Stimulated activated naive B cell treated with anti-CD40 and anti-IgM and Interleukin-4, amounts not matched to agents 10 μg/mL and 1 μg/mL and 100 μg/mL, for 72 hours (primary cell): ENCODE data around the gene LYPD6B.

Experiments
- ATAC-seq, 2 donors: fragments of 150-1000 bp; cut with Tn5 transposase; replicated peaks; 2 replicates each; pipeline ENCODE4 v1.10.0; 2021; ENCODE audit warnings: moderate library complexity in 1 of 2
- DNase-seq: peaks from one replicate; pipeline ENCODE4 v3.0.0; 2021
- H3K27ac Mint-ChIP-seq: one replicate; pipeline ENCODE4 v1.8.0; 2022; ENCODE audit warnings: mild to moderate bottlenecking, mixed read lengths
- H3K27me3 Mint-ChIP-seq, 2 donors: one replicate each; pipeline ENCODE4 v1.8.0; 2022; ENCODE audit warnings: mixed read lengths in 2 of 2
- H3K36me3 Mint-ChIP-seq, 2 donors: one replicate each; pipeline ENCODE4 v1.8.0; 2022; ENCODE audit warnings: mixed read lengths in 2 of 2, mild to moderate bottlenecking in 1 of 2
- H3K4me1 Mint-ChIP-seq, 2 donors: one replicate each; pipeline ENCODE4 v1.8.0; 2022; ENCODE audit warnings: mixed read lengths in 2 of 2, mild to moderate bottlenecking in 1 of 2
- H3K4me3 Mint-ChIP-seq, 2 donors: one replicate each; pipeline ENCODE4 v1.8.0; 2022; ENCODE audit warnings: mild to moderate bottlenecking in 2 of 2, mixed read lengths in 2 of 2, moderate library complexity in 1 of 2
- H3K9me3 Mint-ChIP-seq, 2 donors: one replicate each; pipeline ENCODE4 v1.8.0; 2022; ENCODE audit warnings: mixed read lengths in 2 of 2, mild to moderate bottlenecking in 1 of 2

The LYPD6B gene

DNA sequence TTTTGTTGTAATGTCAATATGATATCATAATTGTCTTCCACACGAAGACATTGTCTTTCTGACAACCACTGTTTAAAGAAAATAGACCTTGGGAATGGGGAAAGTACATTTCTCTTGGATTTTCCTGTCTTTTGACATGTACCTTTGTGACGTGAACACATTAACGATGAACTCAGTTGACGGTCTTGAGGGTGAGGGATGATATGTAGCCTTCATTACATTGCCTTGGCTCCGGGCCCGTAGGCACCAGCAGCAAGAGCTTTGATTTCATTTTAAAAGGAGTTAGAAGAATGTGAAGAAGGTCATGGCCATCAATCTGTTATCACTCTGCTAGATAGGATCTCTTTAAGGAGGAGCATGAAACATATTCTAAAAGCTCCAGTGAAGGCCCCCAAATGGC lies 80.9 kb downstream of the LYPD6B start:
- peaks cover 4 to 5% of the 10 kb centered on the region in 2 donors for H3K27me3 Mint-ChIP-seq
- no peaks in the 10 kb centered on the region for H3K4me1 Mint-ChIP-seq
- DNase-seq (no peak), ATAC-seq (no peak)
- peaks cover 0 to 1% of the 10 kb centered on the region in 2 donors for H3K36me3 Mint-ChIP-seq
- no peak overlapping the region for H3K4me3 Mint-ChIP-seq
- H3K9me3 Mint-ChIP-seq: peaks cover 2 to 7% of the 10 kb centered on the region in 2 donors
- H3K27ac Mint-ChIP-seq: no peak overlapping the region

DNA sequence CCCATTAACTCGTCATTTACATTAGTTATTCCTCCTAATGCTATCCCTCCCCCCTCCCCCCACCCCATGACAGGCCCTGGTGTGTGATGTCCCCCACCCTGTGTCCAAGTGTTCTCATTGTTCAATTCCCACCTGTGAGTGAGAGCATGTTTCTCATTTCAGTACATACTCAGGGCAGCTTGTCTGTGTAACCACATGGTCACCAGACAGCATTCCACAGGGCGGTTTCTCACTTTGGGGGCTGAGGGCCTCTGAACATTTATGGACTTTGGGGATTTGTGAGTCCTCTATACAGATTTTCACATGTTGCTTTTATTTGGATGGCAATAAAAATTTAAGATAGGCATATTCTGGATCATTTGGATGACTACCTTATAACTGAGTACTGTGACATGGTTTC lies 84.0 kb downstream of the LYPD6B start:
- no peak overlapping the region for H3K27ac Mint-ChIP-seq
- no peak for ATAC-seq
- H3K27me3 Mint-ChIP-seq: peaks cover 7 to 21% of the 10 kb centered on the region in 2 donors
- peaks cover 0 to 1% of the 10 kb centered on the region in 2 donors for H3K36me3 Mint-ChIP-seq
- DNase-seq: no peak
- no peaks in the 10 kb centered on the region for H3K9me3 Mint-ChIP-seq
- H3K4me3 Mint-ChIP-seq: no peak overlapping the region
- H3K4me1 Mint-ChIP-seq: no peaks in the 10 kb centered on the region

DNA sequence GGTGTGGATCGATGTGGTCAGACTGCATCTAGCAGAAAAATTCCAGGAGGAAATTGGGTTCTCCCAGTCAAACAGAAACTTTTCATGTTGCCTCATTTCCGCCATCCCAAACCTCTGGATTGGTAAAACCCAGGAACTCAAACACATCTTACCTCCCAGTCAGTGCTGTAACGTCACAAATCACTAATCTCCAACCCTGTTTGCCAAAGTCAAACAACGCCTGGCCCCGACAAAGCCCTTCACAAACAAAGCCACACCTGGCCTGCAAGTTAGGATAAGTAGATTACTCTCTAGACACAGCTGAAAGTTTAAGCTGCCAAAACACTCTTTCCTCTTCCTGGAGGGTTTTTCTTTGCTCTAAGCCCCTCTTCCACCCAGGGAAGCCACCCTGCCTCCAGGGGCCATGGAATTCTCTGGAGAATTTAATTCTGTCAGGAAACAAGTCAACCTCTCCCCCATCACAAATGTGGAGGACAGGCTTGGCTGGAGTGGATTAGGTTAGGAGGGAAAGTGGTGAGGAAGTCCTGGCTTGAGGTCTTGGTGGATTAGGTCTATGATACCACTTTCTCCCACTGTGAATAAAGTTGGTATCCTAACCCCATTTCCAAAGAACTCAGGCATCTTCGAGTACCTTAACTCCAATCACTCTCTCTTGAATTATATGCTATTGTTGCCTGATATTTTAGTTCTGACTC lies 86.7 kb downstream of the LYPD6B start:
- ATAC-seq (no peak), DNase-seq (no peak)
- Mint-ChIP-seq H3K4me1 (peaks cover 0 to 6% of the 10 kb centered on the region in 2 donors), H3K36me3 (peaks cover 0 to 1% of the 10 kb centered on the region in 2 donors), H3K27me3 (peaks cover 15 to 32% of the 10 kb centered on the region in 2 donors), H3K9me3 (no peaks in the 10 kb centered on the region), H3K27ac (no peak overlapping the region), H3K4me3 (no peak overlapping the region)

DNA sequence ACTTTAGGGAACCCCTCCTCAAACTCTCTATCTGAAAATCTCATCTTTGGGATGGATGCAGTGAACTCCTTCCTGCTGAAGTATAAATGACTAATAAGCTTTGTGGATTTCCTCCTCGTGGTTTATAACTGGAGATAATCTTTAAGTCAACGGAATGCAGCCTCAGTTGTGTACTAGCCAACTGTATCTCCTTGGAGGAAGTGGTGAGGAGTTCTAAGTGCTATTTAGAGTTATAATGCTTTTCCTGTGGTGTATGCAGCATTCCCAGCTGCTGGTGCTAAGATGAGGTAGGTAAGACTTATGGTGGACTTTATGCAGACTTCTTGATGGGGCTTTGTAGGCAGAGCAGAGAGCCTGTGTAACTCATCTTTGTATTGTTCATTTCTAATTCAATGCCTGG lies 90.9 kb downstream of the LYPD6B start:
- Mint-ChIP-seq H3K9me3 (no peaks in the 10 kb centered on the region), H3K27me3 (peaks cover 15 to 33% of the 10 kb centered on the region in 2 donors), H3K4me1 (peaks cover 0 to 6% of the 10 kb centered on the region in 2 donors), H3K36me3 (no peaks in the 10 kb centered on the region), H3K4me3 (no peak overlapping the region), H3K27ac (no peak overlapping the region)
- ATAC-seq (no peak), DNase-seq (no peak)

DNA sequence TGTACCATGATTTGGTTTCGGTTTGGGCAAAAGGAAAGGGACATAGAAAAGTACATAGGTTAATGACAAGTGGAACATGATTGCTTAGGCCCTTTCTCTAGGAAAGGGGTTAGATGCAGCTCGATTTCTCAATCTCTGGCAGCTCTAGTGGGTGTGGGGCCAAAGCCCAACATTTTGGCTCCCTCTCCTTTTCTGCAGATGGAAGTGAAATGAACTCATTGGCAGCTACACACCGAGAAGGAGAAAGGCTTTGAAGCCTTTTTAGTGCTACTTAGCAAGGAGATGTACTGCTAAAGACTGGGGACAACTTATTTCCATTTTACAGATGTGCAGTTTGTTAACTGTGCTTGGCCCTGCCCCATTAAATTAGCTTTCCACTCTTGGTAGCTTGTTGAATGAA lies 93.8 kb downstream of the LYPD6B start:
- no peaks in the 10 kb centered on the region for H3K9me3 Mint-ChIP-seq
- ATAC-seq: no peak
- peaks cover 0 to 6% of the 10 kb centered on the region in 2 donors for H3K4me1 Mint-ChIP-seq
- no peak overlapping the region for H3K4me3 Mint-ChIP-seq
- no peak for DNase-seq
- peaks cover 14 to 18% of the 10 kb centered on the region in 2 donors for H3K27me3 Mint-ChIP-seq
- H3K27ac Mint-ChIP-seq: no peak overlapping the region
- H3K36me3 Mint-ChIP-seq: no peaks in the 10 kb centered on the region

DNA sequence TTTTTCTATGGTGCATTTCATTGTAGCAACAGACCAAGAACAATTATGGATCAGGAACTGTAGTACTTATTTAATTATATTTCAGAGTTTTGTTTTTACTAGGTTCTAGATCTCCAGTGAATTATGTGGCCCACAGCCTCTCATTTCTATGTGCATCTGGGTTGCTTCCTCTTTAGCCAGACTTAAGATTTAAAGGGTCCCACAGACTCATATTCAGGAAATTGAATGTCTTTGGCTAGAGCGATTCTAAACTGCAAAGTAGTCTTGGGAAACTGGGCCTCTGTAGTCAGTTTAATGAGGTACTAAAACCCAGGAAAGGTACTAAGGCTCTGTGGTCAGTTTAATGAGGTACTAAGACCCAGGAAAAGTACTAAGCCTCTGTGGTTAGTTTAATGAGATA lies 94.4 kb downstream of the LYPD6B start:
- DNase-seq (no peak), ATAC-seq (no peak)
- Mint-ChIP-seq H3K4me1 (peaks cover 0 to 6% of the 10 kb centered on the region in 2 donors), H3K4me3 (no peak overlapping the region), H3K27ac (no peak overlapping the region), H3K9me3 (no peaks in the 10 kb centered on the region), H3K36me3 (no peaks in the 10 kb centered on the region), H3K27me3 (peaks cover 11 to 14% of the 10 kb centered on the region in 2 donors)

DNA sequence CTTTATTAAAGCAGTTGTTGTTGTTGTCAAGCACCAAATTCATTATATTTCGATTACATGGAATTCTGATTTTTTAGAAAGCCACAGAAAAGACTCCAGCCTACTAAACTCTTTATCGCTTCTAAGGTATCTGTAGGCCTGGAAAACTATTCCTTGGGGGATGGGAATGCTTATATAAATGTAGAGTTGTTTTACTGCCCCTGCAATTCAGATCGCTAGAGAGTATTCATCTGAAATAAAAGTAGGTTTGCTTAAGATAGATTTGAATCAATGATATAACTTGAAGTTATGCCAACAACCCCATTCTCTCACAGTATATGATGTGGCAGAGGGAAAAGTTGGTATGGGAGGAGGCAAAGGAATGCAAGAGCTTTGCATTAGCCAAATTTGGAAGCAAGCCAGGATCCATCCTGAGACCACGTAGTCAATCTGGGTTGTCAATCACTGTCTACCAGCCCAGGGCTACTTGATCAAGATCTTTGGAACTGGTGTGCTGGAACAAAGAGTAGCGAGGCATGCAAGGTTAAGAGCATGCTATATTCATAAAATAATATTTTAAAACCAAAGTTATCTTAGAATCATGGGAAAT lies 95.9 kb downstream of the LYPD6B start:
- no peaks in the 10 kb centered on the region for H3K9me3 Mint-ChIP-seq
- peaks cover 4 to 5% of the 10 kb centered on the region in 2 donors for H3K27me3 Mint-ChIP-seq
- ATAC-seq (no peak), DNase-seq (no peak)
- H3K36me3 Mint-ChIP-seq: no peaks in the 10 kb centered on the region
- no peak overlapping the region for H3K27ac Mint-ChIP-seq
- H3K4me1 Mint-ChIP-seq: peaks cover 0 to 4% of the 10 kb centered on the region in 2 donors
- H3K4me3 Mint-ChIP-seq: no peak overlapping the region

DNA sequence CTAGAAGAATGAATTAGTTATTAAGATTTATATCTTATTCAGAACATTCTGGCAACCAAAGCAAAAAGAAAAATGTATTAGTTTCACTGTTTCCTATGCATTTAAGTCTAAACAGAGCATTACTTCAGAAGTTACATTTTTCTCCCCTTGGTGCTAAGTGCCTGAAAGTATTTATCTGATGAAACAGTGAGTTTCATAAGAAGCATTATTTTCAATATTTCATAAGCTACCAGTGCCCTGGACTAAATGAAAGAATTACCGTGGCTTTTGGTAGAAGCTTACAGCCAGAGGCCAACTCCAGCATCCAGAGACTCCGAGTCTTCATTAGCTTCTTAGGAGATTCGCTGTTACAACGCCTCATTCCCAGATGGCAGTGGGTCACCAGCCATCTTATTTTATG lies 97.6 kb downstream of the LYPD6B start:
- Mint-ChIP-seq H3K27ac (no peak overlapping the region), H3K4me1 (no peaks in the 10 kb centered on the region), H3K4me3 (no peak overlapping the region), H3K27me3 (peaks cover 9% of the 10 kb centered on the region in 2 donors), H3K9me3 (no peaks in the 10 kb centered on the region), H3K36me3 (no peaks in the 10 kb centered on the region)
- ATAC-seq (no peak), DNase-seq (no peak)

DNA sequence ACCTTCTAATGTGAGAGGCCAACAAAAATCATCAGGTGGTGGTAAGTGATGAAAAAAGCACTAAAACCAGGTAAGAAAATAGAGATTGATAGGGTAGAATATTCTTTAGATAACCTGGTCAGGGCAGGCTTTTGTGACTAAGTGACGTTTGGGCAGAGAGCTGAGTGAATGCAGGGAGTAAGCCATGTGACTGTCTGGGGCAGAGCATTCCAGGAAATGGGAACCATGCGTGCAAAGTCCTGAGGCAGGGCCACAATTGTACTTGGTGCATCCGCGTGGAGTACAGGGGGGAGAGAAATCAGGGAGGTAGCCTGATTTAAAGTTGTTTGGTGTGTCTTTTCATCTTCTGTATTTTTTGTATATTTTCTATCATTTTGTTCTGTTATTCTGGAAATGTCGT lies 102.5 kb downstream of the LYPD6B start:
- ATAC-seq (no peak), DNase-seq (no peak)
- no peak overlapping the region for H3K27ac Mint-ChIP-seq
- peaks cover 18 to 24% of the 10 kb centered on the region in 2 donors for H3K27me3 Mint-ChIP-seq
- no peak overlapping the region for H3K4me3 Mint-ChIP-seq
- H3K36me3 Mint-ChIP-seq: no peaks in the 10 kb centered on the region
- peaks cover 0 to 1% of the 10 kb centered on the region in 2 donors for H3K9me3 Mint-ChIP-seq
- H3K4me1 Mint-ChIP-seq: peaks cover 8 to 12% of the 10 kb centered on the region in 2 donors

DNA sequence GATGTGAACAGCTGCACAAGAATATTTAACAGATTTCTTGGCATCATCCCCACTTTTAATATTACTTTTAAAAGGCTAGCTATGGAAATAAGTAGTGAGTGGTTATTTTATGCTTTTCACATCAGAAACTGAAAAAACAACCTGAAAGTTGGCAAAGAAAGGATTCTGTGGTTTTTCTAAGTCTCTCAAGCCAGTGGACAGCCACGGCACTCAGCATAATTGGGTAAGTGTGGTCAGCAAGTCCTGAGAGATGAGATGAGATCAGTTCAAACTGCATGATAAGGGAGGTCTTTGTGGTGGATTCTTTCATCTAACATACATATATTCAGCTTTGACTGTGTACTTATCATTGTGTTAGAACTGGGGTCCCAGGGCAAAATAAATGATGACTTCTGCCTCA lies 105.2 kb downstream of the LYPD6B start:
- no peak overlapping the region for H3K4me3 Mint-ChIP-seq
- no peaks in the 10 kb centered on the region for H3K36me3 Mint-ChIP-seq
- DNase-seq (no peak), ATAC-seq (no peak)
- peaks cover 21 to 29% of the 10 kb centered on the region in 2 donors for H3K27me3 Mint-ChIP-seq
- H3K27ac Mint-ChIP-seq: no peak overlapping the region
- peaks cover 10 to 13% of the 10 kb centered on the region in 2 donors for H3K4me1 Mint-ChIP-seq
- peaks cover 0 to 3% of the 10 kb centered on the region in 2 donors for H3K9me3 Mint-ChIP-seq

DNA sequence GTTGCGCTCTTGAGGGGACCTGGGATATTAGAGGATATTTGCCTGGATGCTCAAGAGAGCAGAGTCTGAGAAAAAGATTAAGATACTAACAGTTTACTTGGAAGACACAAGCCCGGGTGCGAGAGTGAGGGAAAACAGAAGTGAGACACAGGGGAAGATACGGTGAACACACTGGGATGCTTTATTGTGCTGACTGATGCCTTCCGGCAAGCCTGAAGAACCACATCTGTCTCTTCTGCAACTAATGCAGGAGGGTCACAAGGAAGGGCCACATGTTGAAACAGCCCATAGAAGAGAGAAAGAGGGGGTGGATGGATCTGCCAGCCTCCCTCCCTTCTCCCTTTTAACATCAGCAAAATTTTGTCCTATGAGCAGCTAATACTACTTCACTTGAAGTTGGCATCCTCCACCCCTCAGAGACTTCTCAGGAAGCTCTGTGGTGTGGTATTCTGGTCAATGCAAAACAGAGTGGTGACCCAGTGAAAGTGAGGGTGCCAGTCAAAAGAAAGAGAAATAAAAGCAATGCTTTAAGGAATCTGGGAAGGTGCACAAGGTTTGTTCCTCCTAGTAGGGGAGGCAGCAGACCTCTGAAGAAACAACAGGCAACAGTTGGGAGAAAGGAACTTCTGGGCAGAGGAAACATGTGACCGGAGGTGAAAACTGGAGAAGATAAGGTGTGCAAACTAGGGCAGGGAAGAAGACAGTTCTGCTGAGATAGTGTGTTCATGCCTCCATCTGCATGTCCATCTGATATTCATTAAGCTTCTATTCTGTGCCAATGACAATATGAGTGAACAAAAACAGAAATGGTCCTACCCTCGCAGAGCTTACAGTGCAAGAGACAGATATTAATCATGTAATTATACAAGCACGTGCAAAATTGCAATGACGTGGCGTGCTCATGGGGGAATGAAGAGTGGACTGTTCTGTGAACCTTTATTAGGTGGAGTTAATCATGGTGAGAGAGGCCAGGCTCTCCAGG lies 107.1 kb downstream of the LYPD6B start:
- Mint-ChIP-seq H3K27ac (peak overlapping the region; percentile 25), H3K4me3 (peak overlapping the region; percentile 1 to 5), H3K9me3 (peaks cover 0 to 3% of the 10 kb centered on the region in 2 donors), H3K4me1 (peaks cover 10 to 13% of the 10 kb centered on the region in 2 donors), H3K36me3 (no peaks in the 10 kb centered on the region), H3K27me3 (peaks cover 23 to 37% of the 10 kb centered on the region in 2 donors)
- ATAC-seq (peak; percentile 83 to 84), DNase-seq (no peak)

DNA sequence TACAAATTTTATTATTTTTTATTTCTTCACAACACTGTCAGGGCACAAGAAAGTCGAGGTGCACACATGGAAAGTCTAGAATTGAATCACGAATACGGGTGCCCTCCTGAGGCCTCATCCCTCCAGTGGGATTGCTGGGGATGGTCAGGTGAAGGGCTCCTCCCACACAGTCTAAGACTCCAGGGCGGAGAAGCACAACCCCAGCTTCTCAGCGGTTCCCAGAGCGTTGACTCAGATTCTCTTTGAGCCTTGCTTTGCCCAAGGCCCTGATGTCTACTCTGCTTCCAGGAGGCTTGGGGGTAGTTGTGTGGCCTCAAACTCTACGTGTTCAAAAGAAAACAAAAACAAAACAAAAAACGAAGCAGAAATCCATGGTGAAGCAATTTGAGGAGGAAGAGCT lies 108.4 kb downstream of the LYPD6B start:
- ATAC-seq (no peak), DNase-seq (no peak)
- peaks cover 0 to 3% of the 10 kb centered on the region in 2 donors for H3K9me3 Mint-ChIP-seq
- no peak overlapping the region for H3K4me3 Mint-ChIP-seq
- peaks cover 23 to 37% of the 10 kb centered on the region in 2 donors for H3K27me3 Mint-ChIP-seq
- no peaks in the 10 kb centered on the region for H3K36me3 Mint-ChIP-seq
- H3K27ac Mint-ChIP-seq: no peak overlapping the region
- peaks cover 10 to 13% of the 10 kb centered on the region in 2 donors for H3K4me1 Mint-ChIP-seq

DNA sequence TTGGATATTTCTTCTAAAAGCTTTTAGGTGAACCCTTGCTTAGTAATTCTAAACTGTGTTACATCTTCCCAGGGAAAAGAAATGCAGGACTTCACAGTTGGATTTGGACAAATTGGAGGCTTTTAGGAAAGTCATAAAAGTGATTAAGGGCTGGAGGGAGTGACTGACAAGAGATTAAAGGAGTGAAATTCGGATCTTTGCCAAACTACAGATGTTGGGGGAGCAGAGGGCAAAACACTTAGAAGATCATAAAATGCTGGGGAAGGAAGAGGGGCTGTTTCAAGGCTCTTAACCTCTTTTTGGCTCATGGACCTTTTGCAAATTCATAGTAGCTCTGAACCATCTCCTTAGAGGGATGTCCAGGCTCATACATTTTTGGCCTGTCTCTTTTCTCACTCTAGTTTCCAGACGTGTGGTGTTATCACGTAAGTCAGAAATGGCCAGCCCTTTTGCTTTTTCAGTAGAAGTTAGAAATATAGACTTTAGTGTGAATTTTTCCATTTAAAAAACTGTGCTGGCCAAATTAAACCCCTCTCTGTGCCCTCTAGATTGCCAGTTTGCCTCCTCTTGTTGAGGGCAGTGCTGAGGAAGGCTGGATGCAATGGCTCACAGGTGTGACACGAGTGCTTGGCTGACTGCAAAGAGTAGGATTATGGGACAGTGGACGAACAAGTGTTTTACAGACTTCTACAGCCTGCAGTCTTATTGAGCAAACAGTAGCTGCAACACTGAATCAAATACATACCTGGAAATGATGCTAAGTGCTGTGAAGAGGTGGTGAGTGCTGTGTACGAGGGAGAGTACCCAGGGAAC lies 109.9 kb downstream of the LYPD6B start:
- H3K27ac Mint-ChIP-seq: no peak overlapping the region

DNA sequence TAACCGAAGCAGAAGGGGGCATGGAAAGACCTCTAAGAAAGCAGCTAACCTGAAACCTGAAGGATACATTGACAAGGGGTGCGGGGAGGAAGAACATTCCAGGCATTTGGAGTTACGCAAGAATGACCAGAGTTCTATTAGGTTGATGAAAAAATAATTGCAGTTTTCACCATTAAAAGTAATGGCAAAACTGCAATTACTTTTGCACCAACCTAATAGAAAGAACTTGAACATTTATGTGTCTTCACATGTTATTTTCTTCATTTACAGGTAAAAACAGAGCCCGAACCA lies 110.5 kb downstream of the LYPD6B start:
- DNase-seq (no peak), ATAC-seq (no peak)
- Mint-ChIP-seq H3K27ac (no peak overlapping the region), H3K4me1 (peaks cover 12 to 13% of the 10 kb centered on the region in 2 donors), H3K4me3 (no peak overlapping the region), H3K9me3 (peaks cover 0 to 3% of the 10 kb centered on the region in 2 donors), H3K27me3 (peaks cover 35 to 44% of the 10 kb centered on the region in 2 donors), H3K36me3 (no peaks in the 10 kb centered on the region)

More for the DNA sequence above, 109.9 kb downstream of the LYPD6B start:
- no peaks in the 10 kb centered on the region for H3K36me3 Mint-ChIP-seq
- H3K4me1 Mint-ChIP-seq: peaks cover 12 to 13% of the 10 kb centered on the region in 2 donors
- peaks cover 33 to 39% of the 10 kb centered on the region in 2 donors for H3K27me3 Mint-ChIP-seq
- peaks cover 0 to 3% of the 10 kb centered on the region in 2 donors for H3K9me3 Mint-ChIP-seq
- no peak for ATAC-seq
- H3K4me3 Mint-ChIP-seq: no peak overlapping the region
- DNase-seq: no peak
